ENCODE results near the gene BLTP1. TPM values are rescaled to one million over a fixed set of nuclear protein-coding genes. Genes with fewer than 3 reads are reported as not detected.

The BLTP1 gene
- total RNA-seq, 1 donor from 2014 or later, result 31.6 TPM

GRCh38 chr4:122170775-122171174 lies 18.6 kb downstream of the BLTP1 start:
- intact Hi-C loops (cut with micrococcal nuclease), result no loop called here

- intact Hi-C loops (cut with micrococcal nuclease), result no loop called here
Observed at GRCh38 chr4:122171323-122171722, 19.2 kb downstream of the BLTP1 start.

GRCh38 chr4:122172266-122172665 lies 20.1 kb downstream of the BLTP1 start:
- intact Hi-C loops (cut with micrococcal nuclease), result no loop called here

GRCh38 chr4:122178961-122179360 lies 26.8 kb downstream of the BLTP1 start:
- intact Hi-C loops (cut with micrococcal nuclease), result no loop called here

GRCh38 chr4:122195718-122196117 lies 43.6 kb downstream of the BLTP1 start:
- intact Hi-C loops (cut with micrococcal nuclease), result no loop called here

Other genes starting within 250 kb of the BLTP1 start
- 0.20 and 0.64 TPM in 2 replicates for gene TRPC3, start 200.3 kb upstream of the BLTP1 start, total RNA-seq
- gene ADAD1, start 226.7 kb downstream of the BLTP1 start, total RNA-seq, result not detected in 2 replicates